SH-SY5Y (cell line): ENCODE measurements around the gene HMSD.

Experiments used
- GATA2 ChIP-seq: IDR thresholded peaks from 2 replicates; pipeline ENCODE4 v1.6.1; 2011; ENCODE audit warnings: mild to moderate bottlenecking, low read depth, low read length
- GATA3 ChIP-seq: IDR thresholded peaks from 2 replicates; pipeline ENCODE4 v1.6.1; 2011; ENCODE audit warnings: low read depth, mild to moderate bottlenecking, low read length, moderate library complexity

- TF ChIP-seq GATA2: no peak
- TF ChIP-seq GATA3: no peak
Measured at GRCh38 chr18:63987743-63988142, 38.6 kb downstream of the HMSD start.
